Liver (tissue), 9 donors: Measurements from ENCODE around the gene OGN. TPM values are rescaled to one million over a fixed set of nuclear protein-coding genes. Genes with fewer than 3 reads are reported as not detected.

Source experiments
- DNase-seq: peaks from one replicate; pipeline ENCODE4 v3.0.0-alpha.2; 2017; ENCODE audit warnings: low spot score
- H3K27ac ChIP-seq, 2 donors: one replicate each; pipeline ENCODE4 v1.7.0; 2013; ENCODE audit warnings: inconsistent platforms in 2 of 2, low read length in 2 of 2, control low read depth in 1 of 2, low read depth in 1 of 2, mild to moderate bottlenecking in 1 of 2
- H3K27me3 ChIP-seq, 4 donors: one replicate each; pipeline versions ENCODE4 v1.6.1 to v1.7.0; 2013; ENCODE audit warnings: low read length in 3 of 4, inconsistent platforms in 1 of 4, mild to moderate bottlenecking in 1 of 4, moderate library complexity in 1 of 4; ENCODE audit not compliant: control insufficient read depth in 4 of 4, insufficient read depth in 4 of 4
- H3K36me3 ChIP-seq, 4 donors: one replicate each; pipeline versions ENCODE4 v1.6.1 to v1.7.0; 2013; ENCODE audit warnings: low read length in 3 of 4, mild to moderate bottlenecking in 3 of 4, low read depth in 1 of 4, moderate library complexity in 1 of 4; ENCODE audit not compliant: control insufficient read depth in 4 of 4, insufficient read depth in 3 of 4
- H3K4me1 ChIP-seq, 4 donors: one replicate each; pipeline versions ENCODE4 v1.6.1 to v1.7.0; 2013; ENCODE audit warnings: low read length in 3 of 4, mild to moderate bottlenecking in 3 of 4, moderate library complexity in 1 of 4; ENCODE audit not compliant: control insufficient read depth in 4 of 4, insufficient read depth in 4 of 4
- H3K4me3 ChIP-seq, 3 donors: one replicate each; pipeline versions ENCODE4 v1.6.1 to v1.7.0; 2013; ENCODE audit warnings: low read length in 3 of 3, control low read depth in 1 of 3, low read depth in 1 of 3, mild to moderate bottlenecking in 1 of 3
- H3K9ac ChIP-seq, 2 donors: one replicate each; pipeline ENCODE4 v1.7.0; 2013; ENCODE audit warnings: low read length in 2 of 2, mild to moderate bottlenecking in 2 of 2, moderate library complexity in 2 of 2, control low read depth in 1 of 2, low read depth in 1 of 2
- H3K9me3 ChIP-seq, 4 donors: one replicate each; pipeline versions ENCODE4 v1.6.1 to v1.7.0; 2013; ENCODE audit warnings: low read length in 3 of 4; ENCODE audit not compliant: control insufficient read depth in 4 of 4
- ATF3 ChIP-seq: IDR thresholded peaks from 2 replicates; pipeline ENCODE4 v1.6.1; 2016; ENCODE audit warnings: antibody characterized with exemption
- CTCF ChIP-seq: fragments of 150-350 bp; IDR thresholded peaks from 2 replicates; pipeline ENCODE4 v1.5.1; 2017; ENCODE audit warnings: improper control_type of control experiment, low read depth, low read length; ENCODE audit not compliant: missing input control
- EGR1 ChIP-seq, 2 donors: IDR thresholded peaks; 2 replicates each; pipeline ENCODE4 v1.6.1; 2016 to 2018; ENCODE audit warnings: antibody characterized with exemption in 2 of 2, low read depth in 2 of 2
- FOXA1 ChIP-seq: IDR thresholded peaks from 2 replicates; pipeline ENCODE4 v1.6.1; 2016; ENCODE audit warnings: antibody characterized with exemption
- FOXA2 ChIP-seq: IDR thresholded peaks from 2 replicates; pipeline ENCODE4 v1.6.1; 2016; ENCODE audit warnings: antibody characterized with exemption
- GABPA ChIP-seq, 2 donors: IDR thresholded peaks in 1 of 2; conservative IDR thresholded peaks in 1 of 2; 2 replicates each; pipeline ENCODE4 v1.6.1; 2016; ENCODE audit warnings: antibody characterized with exemption in 2 of 2, mild to moderate bottlenecking in 1 of 2, moderate library complexity in 1 of 2
- HNF4A ChIP-seq, 2 donors: conservative IDR thresholded peaks; 2 replicates each; pipeline ENCODE4 v1.6.1; 2016; ENCODE audit warnings: antibody characterized with exemption in 2 of 2, mild to moderate bottlenecking in 2 of 2
- HNF4G ChIP-seq: IDR thresholded peaks from 2 replicates; pipeline ENCODE4 v1.6.1; 2016; ENCODE audit warnings: antibody characterized with exemption
- JUND ChIP-seq, 2 donors: IDR thresholded peaks; 2 replicates each; pipeline ENCODE4 v1.6.1; 2016; ENCODE audit warnings: antibody characterized with exemption in 2 of 2
- MAX ChIP-seq: IDR thresholded peaks from 2 replicates; pipeline ENCODE4 v1.6.1; 2016; ENCODE audit warnings: antibody characterized with exemption
- NR2F2 ChIP-seq: IDR thresholded peaks from 2 replicates; pipeline ENCODE4 v1.6.1; 2016; ENCODE audit warnings: antibody characterized with exemption
- RAD21 ChIP-seq, 2 donors: IDR thresholded peaks; 2 replicates each; pipeline ENCODE4 v1.6.1; 2016; ENCODE audit warnings: antibody characterized with exemption in 2 of 2, mild to moderate bottlenecking in 2 of 2
- REST ChIP-seq: IDR thresholded peaks from 2 replicates; pipeline ENCODE4 v1.6.1; 2016; ENCODE audit warnings: antibody characterized with exemption, mild to moderate bottlenecking
- RXRA ChIP-seq, 2 donors: IDR thresholded peaks; 2 replicates each; pipeline ENCODE4 v1.6.1; 2017 to 2018; ENCODE audit warnings: antibody characterized with exemption in 2 of 2, mild to moderate bottlenecking in 1 of 2
- SP1 ChIP-seq: IDR thresholded peaks from 2 replicates; pipeline ENCODE4 v1.6.1; 2018; ENCODE audit warnings: antibody characterized with exemption, mild to moderate bottlenecking
- TAF1 ChIP-seq: conservative IDR thresholded peaks from 2 replicates; pipeline ENCODE4 v1.6.1; 2016; ENCODE audit warnings: antibody characterized with exemption, mild to moderate bottlenecking
- YY1 ChIP-seq: IDR thresholded peaks from 2 replicates; pipeline ENCODE4 v1.6.1; 2016; ENCODE audit warnings: antibody characterized with exemption, mild to moderate bottlenecking
- ZBTB33 ChIP-seq: IDR thresholded peaks from 2 replicates; pipeline ENCODE4 v1.6.1; 2016; ENCODE audit warnings: antibody characterized with exemption
- WGBS: extraction: QIAGEN DNeasy Blood & Tissue Kit; methylation state at CpG from one replicate; pipeline ENCODE4 v1.1.7; 2013; 5-methylcytosine and 5-hydroxymethylcytosine counted together
- polyA plus RNA-seq, 2 donors: library from polyadenylated mRNA; stranded (reverse) in 1 of 2; unstranded in 1 of 2; fragments of 200-250 nt in 1 of 2; fragments of >200 nt in 1 of 2; fragmentation: Nextera tagmentation in 1 of 2; extraction: Ambion mirVana in 1 of 2; gene quantifications; one replicate each; pipeline versions ENCODE4 v1.2.1 to v1.2.3, GENCODE V29; 2013 to 2015
- total RNA-seq, 2 donors: library from RNA; depleted of rRNA; stranded (reverse); fragments of >200 nt; gene quantifications; one replicate each; pipeline ENCODE4 v1.2.3, GENCODE V29; 2014
- donor health status: healthy.
- donor health status: healthy.
- donor health status: healthy.
- donor health status: healthy.
- donor health status: healthy.

Gene OGN
- total and polyA plus RNA-seq, 4 donors: 0.92 to 4.0 (median 1.1) TPM

GRCh38 chr9:92373167-92373566 is 31.2 kb downstream of the OGN start:
- WGBS: 98% methylated on average over 2 of the region's 2 CpGs
- TF ChIP-seq NR2F2: no peak
- no peak for TF ChIP-seq HNF4A (conservative IDR thresholded peaks at IDR 0.05)
- no peak for TF ChIP-seq EGR1 (IDR thresholded peaks at IDR 0.05; ENCODE audit: low read depth in 2 of 2)
- no peak for TF ChIP-seq CTCF
- TF ChIP-seq YY1: no peak
- no peak for TF ChIP-seq RAD21 (IDR thresholded peaks at IDR 0.05)
- no peak for TF ChIP-seq FOXA2
- TF ChIP-seq MAX: no peak
- TF ChIP-seq SP1: no peak
- TF ChIP-seq ATF3: no peak
- TF ChIP-seq TAF1: no peak
- TF ChIP-seq HNF4G: no peak
- no peak for TF ChIP-seq GABPA (IDR thresholded peaks at IDR 0.05 in 1 of 2, conservative IDR thresholded peaks at IDR 0.05 in 1 of 2)
- TF ChIP-seq REST: no peak
- TF ChIP-seq JUND (IDR thresholded peaks at IDR 0.05): no peak
- TF ChIP-seq FOXA1: no peak
- TF ChIP-seq ZBTB33: no peak
- TF ChIP-seq RXRA (IDR thresholded peaks at IDR 0.05): no peak
- Histone ChIP-seq H3K9ac (no peak overlapping the region), H3K27ac (no peak overlapping the region), H3K9me3 (peaks cover 0 to 1% (median 0%) of the 10 kb centered on the region in 4 donors), H3K36me3 (no peaks in the 10 kb centered on the region), H3K4me1 (no peaks in the 10 kb centered on the region), H3K4me3 (no peak overlapping the region), H3K27me3 (no peaks in the 10 kb centered on the region)
- no peak for DNase-seq
